Measurements from ENCODE around the gene PLXNA1. TPM values are rescaled to one million over a fixed set of nuclear protein-coding genes. Genes with fewer than 3 reads are reported as not detected.

Gene PLXNA1
- total RNA-seq, 2 experiments from 2014 or later, result 6.5 to 7.4 TPM

GRCh38 chr3:126956866-126957650 is 25.9 kb upstream of the PLXNA1 start:
- no peak for DNase-seq
- H3K4me1 Mint-ChIP-seq, result no peaks in the 10 kb centered on the region
- H3K9me3 Mint-ChIP-seq, result no peaks in the 10 kb centered on the region
- no peaks in the 10 kb centered on the region for H3K27me3 Mint-ChIP-seq
- no peak overlapping the region for H3K4me3 Mint-ChIP-seq
- no peaks in the 10 kb centered on the region for H3K36me3 Mint-ChIP-seq (ENCODE audit: low read depth)
- CTCF ChIA-PET, result no interaction called here
- H3K27ac Mint-ChIP-seq, result no peak overlapping the region
- POLR2A ChIA-PET, result interaction anchor here (1.6 kb wide), 1 partner anchor 46 kb away, joined by 4 read pairs; no protein-coding TSS in a partner anchor

- ChIA-PET POLR2A (no interaction called here), CTCF (no interaction called here)
- Mint-ChIP-seq H3K9me3 (no peaks in the 10 kb centered on the region), H3K36me3 (ENCODE audit: low read depth) (no peaks in the 10 kb centered on the region), H3K4me1 (no peaks in the 10 kb centered on the region), H3K27me3 (no peaks in the 10 kb centered on the region), H3K27ac (no peak overlapping the region), H3K4me3 (no peak overlapping the region)
- no peak for DNase-seq
Observed at GRCh38 chr3:126957776-126958637, 24.9 kb upstream of the PLXNA1 start.

- no peak overlapping the region for H3K27ac Mint-ChIP-seq
- no peaks in the 10 kb centered on the region for H3K27me3 Mint-ChIP-seq
- CTCF ChIA-PET, result no interaction called here
- H3K4me1 Mint-ChIP-seq, result no peaks in the 10 kb centered on the region
- POLR2A ChIA-PET, result no interaction called here
- no peak for DNase-seq
- H3K4me3 Mint-ChIP-seq, result no peak overlapping the region
- H3K36me3 Mint-ChIP-seq (ENCODE audit: low read depth), result no peaks in the 10 kb centered on the region
- H3K9me3 Mint-ChIP-seq, result no peaks in the 10 kb centered on the region
Observed at GRCh38 chr3:126958638-126959085, 24.3 kb upstream of the PLXNA1 start.

GRCh38 chr3:126959136-126959920 is 23.6 kb upstream of the PLXNA1 start:
- Mint-ChIP-seq H3K36me3 (ENCODE audit: low read depth) (no peaks in the 10 kb centered on the region), H3K27me3 (no peaks in the 10 kb centered on the region), H3K27ac (no peak overlapping the region), H3K4me3 (no peak overlapping the region), H3K4me1 (no peaks in the 10 kb centered on the region), H3K9me3 (no peaks in the 10 kb centered on the region)
- ChIA-PET CTCF (no interaction called here), POLR2A (no interaction called here)
- DNase-seq, result no peak

- no peak overlapping the region for H3K4me3 Mint-ChIP-seq
- no peaks in the 10 kb centered on the region for H3K9me3 Mint-ChIP-seq
- ChIA-PET POLR2A (no interaction called here), CTCF (no interaction called here)
- no peaks in the 10 kb centered on the region for H3K27me3 Mint-ChIP-seq
- H3K27ac Mint-ChIP-seq, result no peak overlapping the region
- H3K36me3 Mint-ChIP-seq (ENCODE audit: low read depth), result no peaks in the 10 kb centered on the region
- no peaks in the 10 kb centered on the region for H3K4me1 Mint-ChIP-seq
- no peak for DNase-seq
Observed at GRCh38 chr3:126959921-126960603, 22.9 kb upstream of the PLXNA1 start.

GRCh38 chr3:126960604-126960995 is 22.3 kb upstream of the PLXNA1 start:
- ChIA-PET CTCF (no interaction called here), POLR2A (no interaction called here)
- H3K4me3 Mint-ChIP-seq, result no peak overlapping the region
- no peak for DNase-seq
- no peaks in the 10 kb centered on the region for H3K9me3 Mint-ChIP-seq
- no peaks in the 10 kb centered on the region for H3K36me3 Mint-ChIP-seq (ENCODE audit: low read depth)
- no peak overlapping the region for H3K27ac Mint-ChIP-seq
- H3K27me3 Mint-ChIP-seq, result no peaks in the 10 kb centered on the region
- H3K4me1 Mint-ChIP-seq, result no peaks in the 10 kb centered on the region

GRCh38 chr3:126961191-126961790 is 21.6 kb upstream of the PLXNA1 start:
- no peak for DNase-seq
- H3K4me3 Mint-ChIP-seq, result no peak overlapping the region
- peaks cover 2% of the 10 kb centered on the region for H3K4me1 Mint-ChIP-seq
- no peaks in the 10 kb centered on the region for H3K36me3 Mint-ChIP-seq (ENCODE audit: low read depth)
- H3K27me3 Mint-ChIP-seq, result no peaks in the 10 kb centered on the region
- ChIA-PET POLR2A (no interaction called here), CTCF (no interaction called here)
- H3K9me3 Mint-ChIP-seq, result no peaks in the 10 kb centered on the region
- H3K27ac Mint-ChIP-seq, result no peak overlapping the region

GRCh38 chr3:126961791-126962461 is 21.0 kb upstream of the PLXNA1 start:
- Mint-ChIP-seq H3K4me3 (no peak overlapping the region), H3K4me1 (peaks cover 2% of the 10 kb centered on the region), H3K27ac (no peak overlapping the region), H3K36me3 (ENCODE audit: low read depth) (no peaks in the 10 kb centered on the region), H3K9me3 (no peaks in the 10 kb centered on the region), H3K27me3 (no peaks in the 10 kb centered on the region)
- DNase-seq, result no peak
- ChIA-PET CTCF (no interaction called here), POLR2A (no interaction called here)

- ChIA-PET POLR2A (no interaction called here), CTCF (no interaction called here)
- Mint-ChIP-seq H3K4me3 (no peak overlapping the region), H3K27me3 (no peaks in the 10 kb centered on the region), H3K9me3 (no peaks in the 10 kb centered on the region), H3K36me3 (ENCODE audit: low read depth) (no peaks in the 10 kb centered on the region), H3K27ac (no peak overlapping the region), H3K4me1 (peaks cover 2% of the 10 kb centered on the region)
- DNase-seq, result no peak
Observed at GRCh38 chr3:126962756-126963155, 20.2 kb upstream of the PLXNA1 start.

- no peak overlapping the region for H3K27ac Mint-ChIP-seq
- H3K4me1 Mint-ChIP-seq, result peaks cover 2% of the 10 kb centered on the region
- POLR2A ChIA-PET, result no interaction called here
- H3K9me3 Mint-ChIP-seq, result no peaks in the 10 kb centered on the region
- no peak overlapping the region for H3K4me3 Mint-ChIP-seq
- CTCF ChIA-PET, result no interaction called here
- H3K27me3 Mint-ChIP-seq, result no peaks in the 10 kb centered on the region
- H3K36me3 Mint-ChIP-seq (ENCODE audit: low read depth), result no peaks in the 10 kb centered on the region
- DNase-seq, result no peak
Observed at GRCh38 chr3:126963261-126964190, 19.4 kb upstream of the PLXNA1 start.

- H3K4me3 Mint-ChIP-seq, result no peak overlapping the region
- DNase-seq, result no peak
- ChIA-PET CTCF (no interaction called here), POLR2A (no interaction called here)
- H3K27ac Mint-ChIP-seq, result no peak overlapping the region
- peaks cover 2% of the 10 kb centered on the region for H3K4me1 Mint-ChIP-seq
- no peaks in the 10 kb centered on the region for H3K36me3 Mint-ChIP-seq (ENCODE audit: low read depth)
- no peaks in the 10 kb centered on the region for H3K9me3 Mint-ChIP-seq
- no peaks in the 10 kb centered on the region for H3K27me3 Mint-ChIP-seq
Observed at GRCh38 chr3:126964261-126964660, 18.7 kb upstream of the PLXNA1 start.

Data from activated CD4-positive, alpha-beta memory T cell treated with anti-CD3 and anti-CD28 coated beads, Interleukin-2, amount 10 ng/mL, durations not matched to agents 7 days and 5 days (primary cell).